OCI-LY1 (cell line): ENCODE results near the gene TMC2.

Source experiments
- CTCF ChIP-seq: fragments of 200-600 bp; sonication (generic), shearing (Covaris generic); IDR thresholded peaks from 2 replicates; pipeline ENCODE4 v1.5.1; 2017; ENCODE audit warnings: mild to moderate bottlenecking, antibody characterized with exemption, low read length, moderate library complexity, mixed read lengths
- EZH2 ChIP-seq: fragments of 200-600 bp; sonication (generic), shearing (Covaris generic); IDR thresholded peaks from 2 replicates; pipeline ENCODE4 v1.8.0; 2017; ENCODE audit warnings: borderline replicate concordance, mixed run types, mild to moderate bottlenecking, antibody characterized with exemption, low read length, moderate library complexity, mixed read lengths

- TF ChIP-seq CTCF (no peak), EZH2 (no peak)
Measured at GRCh38 chr20:2618815-2619214, 82.4 kb downstream of the TMC2 start.
